ENCODE data around the gene KPNA2. TPM values are rescaled to one million over a fixed set of nuclear protein-coding genes. Genes with fewer than 3 reads are reported as not detected.
A peak's percentile ranks its signal among the peaks of the same experiment; 100 is the strongest.

KPNA2 gene
- total and polyA plus RNA-seq, 2 of the 8 experiments (the other 6 are each of a cell fraction or from before 2014, with no cell fraction given): 413 to 612 TPM

DNA sequence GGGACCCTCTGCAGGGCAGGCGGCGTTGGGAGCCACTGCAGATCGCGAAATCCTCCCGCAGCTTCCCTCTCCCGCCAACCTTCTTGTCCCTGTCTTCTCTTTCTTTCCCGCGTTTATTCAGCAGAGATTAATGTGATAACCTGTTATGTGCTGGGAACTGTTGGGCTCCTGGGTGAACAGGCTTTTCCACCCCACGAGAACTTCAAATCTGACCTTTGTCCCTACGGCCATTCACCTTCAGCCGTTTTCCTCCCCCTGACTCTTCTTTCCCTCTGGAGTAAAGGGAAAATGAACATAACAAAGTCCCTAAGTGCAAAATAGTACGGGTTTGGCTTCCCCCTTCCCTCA, 15.2 kb upstream of the KPNA2 start:
- FAIRE-seq (no peak), DNase-seq (ENCODE audit: low read depth in 1 of 2, low spot score in 2 of 2) (no peak)
- no peak overlapping the region for H2BK15ac ChIP-seq (ENCODE audit: low read length)
- H3K4me2 ChIP-seq (ENCODE audit: insufficient read depth in 1 of 2, low read depth in 2 of 2, low read length in 2 of 2): peak overlapping the region; percentile 70 to 100
- H2BK20ac ChIP-seq (ENCODE audit: low read length): no peak overlapping the region
- H3K4ac ChIP-seq (replicated peaks; ENCODE audit: insufficient read length, low read depth, low read length): peak overlapping the region; percentile 11
- peak overlapping the region; percentile 52 for H3K27ac ChIP-seq (ENCODE audit: low read depth, low read length)
- peak overlapping the region; percentile 70 for H2AFZ ChIP-seq (ENCODE audit: low read length)
- TF ChIP-seq CBX8 (IDR thresholded peaks at IDR 0.05; ENCODE audit: borderline replicate concordance, low read depth, low read length) (no peak), JUND (IDR thresholded peaks at IDR 0.05; ENCODE audit: low read length) (no peak), NANOG (IDR thresholded peaks at IDR 0.05; ENCODE audit: insufficient read depth, low read depth, low read length, poor library complexity, severe bottlenecking) (no peak), KDM1A (IDR thresholded peaks at IDR 0.05; ENCODE audit: borderline replicate concordance, low read length) (no peak)
- H3K56ac ChIP-seq (replicated peaks; ENCODE audit: insufficient read length, low read depth, low read length): peak overlapping the region; percentile 73
- H3K4me1 ChIP-seq (replicated peaks in 1 of 4; ENCODE audit: control insufficient read depth in 3 of 4, insufficient read depth in 4 of 4, low read length in 3 of 4): peaks cover 0 to 3% (median 1%) of the 10 kb centered on the region in 4 experiments; a peak in 4 of 7 replicates
- H2BK5ac ChIP-seq (ENCODE audit: low read depth, low read length): peak overlapping the region; percentile 81
- no peaks in the 10 kb centered on the region for H3K27me3 ChIP-seq (replicated peaks in 1 of 4; ENCODE audit: control insufficient read depth in 3 of 4, extremely low read depth in 1 of 4, insufficient read depth in 3 of 4, low read length in 3 of 4)
- POLR2A ChIA-PET (ENCODE audit: partially characterized antibody): interaction anchor here (0.6 to 6.7 kb wide), 17 partner anchors 11 to 195 kb away, joined by 3 to 104 read pairs (median 4); partner anchors contain the start of genes BPTF and KPNA2
- peak overlapping the region; percentile 62; the same call in 1 of the 2 replicates for H3K18ac ChIP-seq (ENCODE audit: extremely low read depth, low read length)
- no peak overlapping the region for H4K91ac ChIP-seq (replicated peaks; ENCODE audit: insufficient read length, low read length)
- no peak overlapping the region for H3K14ac ChIP-seq (ENCODE audit: insufficient read length)
- H2BK12ac ChIP-seq (ENCODE audit: low read depth, low read length): peak overlapping the region; percentile 75; the same call in 1 of the 2 replicates
- H3K36me3 ChIP-seq (ENCODE audit: control insufficient read depth in 2 of 4, insufficient read depth in 4 of 4, low read length in 3 of 4): no peaks in the 10 kb centered on the region
- peak overlapping the region; percentile 63 to 72 (median 70) for H3K4me3 ChIP-seq (ENCODE audit: extremely low read depth in 1 of 4, insufficient read depth in 2 of 4, low read depth in 3 of 4, low read length in 4 of 4)
- CTCF ChIA-PET (ENCODE audit: partially characterized antibody): interaction anchor here (1.1 to 2.2 kb wide), 7 partner anchors 10 to 442 kb away, joined by 3 to 11 read pairs (median 5); partner anchors contain the start of gene C17orf58
- H2AK5ac ChIP-seq (ENCODE audit: low read depth, low read length): no peak overlapping the region
- no peak overlapping the region for H3K23ac ChIP-seq (ENCODE audit: insufficient read length)
- H3K79me2 ChIP-seq (ENCODE audit: control insufficient read depth in 1 of 2, insufficient read depth in 2 of 2, low read length in 2 of 2): no peaks in the 10 kb centered on the region
- no peak overlapping the region for H4K8ac ChIP-seq (ENCODE audit: extremely low read depth, insufficient read depth, low read length)
- H3K79me1 ChIP-seq (ENCODE audit: low read depth, low read length): no peaks in the 10 kb centered on the region
- H4K20me1 ChIP-seq (replicated peaks in 1 of 2; ENCODE audit: control insufficient read depth in 1 of 2, insufficient read depth in 2 of 2, low read length in 2 of 2): no peaks in the 10 kb centered on the region
- H4K5ac ChIP-seq (ENCODE audit: insufficient read length, low read depth, low read length): peak overlapping the region; percentile 20
- 10% methylated on average over 12 of the region's 12 CpGs; no CpG with 5 or more reads in 1 of the 2 experiments for WGBS, 2 experiments (ENCODE audit: extremely low coverage in 1 of 2, insufficient coverage in 1 of 2, insufficient read length in 1 of 2, insufficient replicate concordance in 2 of 2, low coverage in 1 of 2, low lambda C conversion rate in 2 of 2, missing lambda C conversion rate in 1 of 2)
- H3K23me2 ChIP-seq (ENCODE audit: low read depth, low read length): peaks cover 5% of the 10 kb centered on the region; the same call in 1 of the 2 replicates
- peak overlapping the region; percentile 45 to 92 (median 64) for H3K9ac ChIP-seq (replicated peaks in 1 of 4; ENCODE audit: extremely low read depth in 1 of 4, low read depth in 3 of 4, low read length in 3 of 4)
- no peak overlapping the region for H2BK120ac ChIP-seq (replicated peaks; ENCODE audit: low read depth, low read length)
- no peaks in the 10 kb centered on the region for H3K9me3 ChIP-seq (ENCODE audit: insufficient read depth in 2 of 2, low read depth in 1 of 2, low read length in 1 of 2)

Measured in H1 (cell line).